Activated B cell treated with CpG ODN at 0.5 μM for 24 hours (primary cell): Measurements from ENCODE around the gene NOL4L. TPM values are rescaled to one million over a fixed set of nuclear protein-coding genes. Genes with fewer than 3 reads are reported as not detected.
"Not testable (repeated sequence)": the region's sequence is repeated elsewhere in the genome, so short reads cannot be mapped to it uniquely, and the experiment has no call there.

Experiments used
- ATAC-seq: fragments of 200-7000 bp; cut with Tn5 transposase; one replicate; pipeline ENCODE4 v1.10.0; 2021; ENCODE audit warnings: low read depth, mild to moderate bottlenecking, moderate library complexity
- CTCF ChIA-PET: fragments of 350-600 bp; sonication (Branson Sonifier 250); formaldehyde crosslinking; loops from one replicate; lab custom pipeline; 2021; ENCODE audit warnings: antibody characterized with exemption; lab: Charles Lee
- POLR2A ChIA-PET: fragments of 350-600 bp; sonication (Branson Sonifier 250); formaldehyde crosslinking; loops from one replicate; lab custom pipeline; 2021; ENCODE audit warnings: antibody characterized with exemption; lab: Charles Lee
- DNase-seq: peaks from one replicate; pipeline ENCODE4 v3.0.0; 2022
- H3K27ac Mint-ChIP-seq: one replicate; pipeline ENCODE4 v1.8.0; 2020; ENCODE audit warnings: mixed read lengths
- H3K27me3 Mint-ChIP-seq: one replicate; pipeline ENCODE4 v1.8.0; 2021; ENCODE audit warnings: mixed read lengths
- H3K36me3 Mint-ChIP-seq: one replicate; pipeline ENCODE4 v1.8.0; 2021; ENCODE audit warnings: low read depth, mixed read lengths
- H3K4me1 Mint-ChIP-seq: one replicate; pipeline ENCODE4 v1.8.0; 2021; ENCODE audit warnings: mixed read lengths
- H3K4me3 Mint-ChIP-seq: one replicate; pipeline ENCODE4 v1.8.0; 2020; ENCODE audit warnings: mild to moderate bottlenecking, mixed read lengths
- H3K9me3 Mint-ChIP-seq: one replicate; pipeline ENCODE4 v1.8.0; 2020; ENCODE audit warnings: mixed read lengths
- CTCF ChIP-seq: fragments of 200-600 bp; IDR thresholded peaks from one replicate; pipeline ENCODE4 v1.8.0; 2022; ENCODE audit warnings: antibody characterized with exemption, mild to moderate bottlenecking
- intact Hi-C: fragments of 100-400 bp; cut with micrococcal nuclease; formaldehyde crosslinking; loops from one replicate; pipeline ENCODE4 v1.15.1; 2024
- total RNA-seq: library from RNA; stranded (reverse); gene quantifications from 2 replicates; pipeline ENCODE4 v1.2.3, GENCODE V29; 2022

The NOL4L gene
- total RNA-seq, 1 donor from 2014 or later, result 4.7 TPM

- TF ChIP-seq CTCF, result no peak
- ChIA-PET POLR2A (no interaction called here), CTCF (no interaction called here)
- Mint-ChIP-seq H3K9me3 (no peaks in the 10 kb centered on the region), H3K27me3 (no peaks in the 10 kb centered on the region), H3K36me3 (no peaks in the 10 kb centered on the region), H3K27ac (no peak overlapping the region), H3K4me1 (peaks cover 13% of the 10 kb centered on the region), H3K4me3 (no peak overlapping the region)
- DNase-seq (no peak), ATAC-seq (no peak)
- intact Hi-C loops, result no loop called here
These were observed 116.9 kb downstream of the NOL4L start for GRCh38 chr20:32468313-32468640.

GRCh38 chr20:32467506-32468312 is 117.4 kb downstream of the NOL4L start:
- Mint-ChIP-seq H3K4me1 (peaks cover 13% of the 10 kb centered on the region), H3K9me3 (no peaks in the 10 kb centered on the region), H3K36me3 (no peaks in the 10 kb centered on the region), H3K27ac (no peak overlapping the region), H3K27me3 (no peaks in the 10 kb centered on the region), H3K4me3 (no peak overlapping the region)
- no peak for TF ChIP-seq CTCF
- no peak for ATAC-seq
- no peak for DNase-seq
- ChIA-PET CTCF (no interaction called here), POLR2A (interaction anchor here (0.6 kb wide), 1 partner anchor 9 kb away, joined by 3 read pairs; no protein-coding TSS in a partner anchor)
- intact Hi-C loops, result no loop called here

GRCh38 chr20:32466739-32467505 is 118.2 kb downstream of the NOL4L start:
- DNase-seq, result no peak
- H3K4me3 Mint-ChIP-seq, result no peak overlapping the region
- TF ChIP-seq CTCF, result no peak
- no peak overlapping the region for H3K27ac Mint-ChIP-seq
- intact Hi-C loops, result no loop called here
- peaks cover 13% of the 10 kb centered on the region for H3K4me1 Mint-ChIP-seq
- no peaks in the 10 kb centered on the region for H3K27me3 Mint-ChIP-seq
- ChIA-PET POLR2A (no interaction called here), CTCF (no interaction called here)
- H3K9me3 Mint-ChIP-seq, result no peaks in the 10 kb centered on the region
- ATAC-seq, result no peak
- H3K36me3 Mint-ChIP-seq, result no peaks in the 10 kb centered on the region

- ATAC-seq, H3K27me3 Mint-ChIP-seq, H3K4me3 Mint-ChIP-seq, H3K27ac Mint-ChIP-seq, POLR2A ChIA-PET, intact Hi-C loops, H3K36me3 Mint-ChIP-seq, H3K9me3 Mint-ChIP-seq, CTCF ChIA-PET, DNase-seq: not testable (repeated sequence)
- peaks cover 13% of the 10 kb centered on the region for H3K4me1 Mint-ChIP-seq
These were observed 119.0 kb downstream of the NOL4L start for GRCh38 chr20:32465901-32466675.

- no peak for ATAC-seq
These were observed 119.8 kb downstream of the NOL4L start for GRCh38 chr20:32465092-32465900.

More at GRCh38 chr20:32465092-32465900, 119.8 kb downstream of the NOL4L start:
- intact Hi-C loops, result no loop called here
- no peak overlapping the region for H3K27ac Mint-ChIP-seq
- no peaks in the 10 kb centered on the region for H3K36me3 Mint-ChIP-seq
- TF ChIP-seq CTCF, result no peak
- no peak for DNase-seq
- peaks cover 11% of the 10 kb centered on the region for H3K4me1 Mint-ChIP-seq
- no peak overlapping the region for H3K4me3 Mint-ChIP-seq
- ChIA-PET CTCF (no interaction called here), POLR2A (no interaction called here)
- H3K9me3 Mint-ChIP-seq, result no peaks in the 10 kb centered on the region
- no peaks in the 10 kb centered on the region for H3K27me3 Mint-ChIP-seq
